H1 (cell line): ENCODE results near the gene MATN1. TPM values are rescaled to one million over a fixed set of nuclear protein-coding genes. Genes with fewer than 3 reads are reported as not detected.

Experiments used
- CTCF ChIA-PET: fragments of 300-600 bp; sonication (Branson Sonifier 250); formaldehyde crosslinking; loops from one replicate; lab custom pipeline; 2021; ENCODE audit not compliant: partially characterized antibody; lab: Charles Lee
- POLR2A ChIA-PET: fragments of 300-600 bp; sonication (Branson Sonifier 250); formaldehyde crosslinking; loops from one replicate; lab custom pipeline; 2021; ENCODE audit warnings: inconsistent platforms; ENCODE audit not compliant: partially characterized antibody; lab: Charles Lee
- DNase-seq, 2 experiments: peaks; one replicate each; pipeline versions ENCODE4 v3.0.0 to v3.0.0-alpha.2; 2010 to 2022; ENCODE audit warnings: low spot score in 2 of 2, low read depth in 1 of 2, mixed read lengths in 1 of 2
- FAIRE-seq: peaks from 2 replicates; lab custom pipeline; 2011; peaks lifted over from hg19 to GRCh38; lab: Jason Lieb, UNC
- H2AFZ ChIP-seq: 2 replicates; pipeline ENCODE4 v1.8.1; 2012; ENCODE audit warnings: low read length, inconsistent platforms
- H2AK5ac ChIP-seq: 2 replicates; pipeline ENCODE4 v1.6.1; 2013; ENCODE audit warnings: low read depth, low read length
- H2BK120ac ChIP-seq: replicated peaks from 2 replicates; pipeline ENCODE3; 2013; ENCODE audit warnings: low read depth, low read length, inconsistent platforms
- H2BK12ac ChIP-seq: 2 replicates; pipeline ENCODE4 v1.6.1; 2013; ENCODE audit warnings: low read depth, low read length
- H2BK15ac ChIP-seq: 2 replicates; pipeline ENCODE4 v1.6.1; 2013; ENCODE audit warnings: low read length
- H2BK20ac ChIP-seq: 2 replicates; pipeline ENCODE4 v1.6.1; 2013; ENCODE audit warnings: low read length
- H2BK5ac ChIP-seq: 2 replicates; pipeline ENCODE4 v1.6.1; 2013; ENCODE audit warnings: low read depth, low read length
- H3K14ac ChIP-seq: 2 replicates; pipeline ENCODE4 v1.6.1; 2013; ENCODE audit warnings: inconsistent platforms; ENCODE audit not compliant: insufficient read length
- H3K18ac ChIP-seq: 2 replicates; pipeline ENCODE4 v1.6.1; 2013; ENCODE audit warnings: low read length; ENCODE audit errors: extremely low read depth
- H3K23ac ChIP-seq: 2 replicates; pipeline ENCODE4 v1.6.1; 2013; ENCODE audit warnings: inconsistent platforms; ENCODE audit not compliant: insufficient read length
- H3K23me2 ChIP-seq: 2 replicates; pipeline ENCODE4 v1.6.1; 2013; ENCODE audit warnings: low read depth, low read length
- H3K27ac ChIP-seq: 2 replicates; pipeline ENCODE4 v1.6.1; 2011; ENCODE audit warnings: low read depth, low read length, inconsistent platforms
- H3K27me3 ChIP-seq, 4 experiments: replicated peaks in 1 of 4; 1 replicate in 1 of 4; 2 replicates in 3 of 4; pipeline versions ENCODE4 v1.6.1 to v1.8.1; 2011 to 2013; ENCODE audit warnings: low read length in 3 of 4, mild to moderate bottlenecking in 3 of 4, inconsistent platforms in 2 of 4, mixed read lengths in 2 of 4, moderate library complexity in 1 of 4; ENCODE audit not compliant: control insufficient read depth in 3 of 4, insufficient read depth in 3 of 4; ENCODE audit errors: extremely low read depth in 1 of 4
- H3K36me3 ChIP-seq, 4 experiments: 2 replicates each; pipeline versions ENCODE4 v1.6.1 to v1.8.1; 2011 to 2013; ENCODE audit warnings: mild to moderate bottlenecking in 4 of 4, low read length in 3 of 4, moderate library complexity in 2 of 4, control low read depth in 1 of 4, inconsistent platforms in 1 of 4; ENCODE audit not compliant: insufficient read depth in 4 of 4, control insufficient read depth in 2 of 4
- H3K4ac ChIP-seq: replicated peaks from 2 replicates; pipeline ENCODE3; 2013; ENCODE audit warnings: low read length, low read depth, mixed read lengths, inconsistent platforms; ENCODE audit not compliant: insufficient read length
- H3K4me1 ChIP-seq, 4 experiments: replicated peaks in 1 of 4; 1 replicate in 1 of 4; 2 replicates in 3 of 4; pipeline versions ENCODE4 v1.6.1 to v1.8.1; 2011 to 2013; ENCODE audit warnings: low read length in 3 of 4, inconsistent platforms in 2 of 4, mixed read lengths in 1 of 4; ENCODE audit not compliant: insufficient read depth in 4 of 4, control insufficient read depth in 3 of 4
- H3K4me2 ChIP-seq, 2 experiments: 2 replicates each; pipeline versions ENCODE4 v1.6.1 to v1.8.1; 2011 to 2013; ENCODE audit warnings: low read depth in 2 of 2, low read length in 2 of 2, control low read depth in 1 of 2, inconsistent platforms in 1 of 2, mild to moderate bottlenecking in 1 of 2; ENCODE audit not compliant: insufficient read depth in 1 of 2
- H3K4me3 ChIP-seq, 4 experiments: fragments of 200-600, 300-600 bp in 1 of 4; sonication (generic), shearing (Covaris generic), sonication (Bioruptor Twin) in 1 of 4; 2 replicates each; pipeline versions ENCODE4 v1.5.1 to v1.8.1; 2011 to 2016; ENCODE audit warnings: low read length in 4 of 4, low read depth in 3 of 4, control low read depth in 2 of 4, inconsistent platforms in 2 of 4, mild to moderate bottlenecking in 2 of 4, mixed read lengths in 1 of 4, moderate library complexity in 1 of 4; ENCODE audit not compliant: insufficient read depth in 2 of 4; ENCODE audit errors: extremely low read depth in 1 of 4
- H3K56ac ChIP-seq: replicated peaks from 2 replicates; pipeline ENCODE3; 2013; ENCODE audit warnings: low read depth, mild to moderate bottlenecking, mixed read lengths, low read length, inconsistent platforms; ENCODE audit not compliant: insufficient read length
- H3K79me1 ChIP-seq: 2 replicates; pipeline ENCODE4 v1.6.1; 2013; ENCODE audit warnings: low read depth, low read length, control low read depth
- H3K79me2 ChIP-seq, 2 experiments: 2 replicates each; pipeline versions ENCODE4 v1.6.1 to v1.8.1; 2012 to 2013; ENCODE audit warnings: low read length in 2 of 2, mild to moderate bottlenecking in 2 of 2, inconsistent platforms in 1 of 2; ENCODE audit not compliant: insufficient read depth in 2 of 2, control insufficient read depth in 1 of 2
- H3K9ac ChIP-seq, 4 experiments: replicated peaks in 1 of 4; 1 replicate in 1 of 4; 2 replicates in 3 of 4; pipeline versions ENCODE4 v1.6.1 to v1.8.1; 2011 to 2013; ENCODE audit warnings: low read depth in 3 of 4, low read length in 3 of 4, control low read depth in 2 of 4, mild to moderate bottlenecking in 2 of 4, moderate library complexity in 2 of 4, inconsistent platforms in 1 of 4; ENCODE audit errors: extremely low read depth in 1 of 4
- H3K9me3 ChIP-seq, 2 experiments: 2 replicates each; pipeline versions ENCODE4 v1.6.1 to v1.8.1; 2012 to 2013; ENCODE audit warnings: mild to moderate bottlenecking in 2 of 2, moderate library complexity in 2 of 2, control low read depth in 1 of 2, inconsistent platforms in 1 of 2, low read depth in 1 of 2, low read length in 1 of 2, mixed read lengths in 1 of 2; ENCODE audit not compliant: insufficient read depth in 2 of 2
- H4K20me1 ChIP-seq, 2 experiments: replicated peaks in 1 of 2; 2 replicates each; pipeline versions ENCODE3 to v1.8.1; 2011 to 2013; ENCODE audit warnings: inconsistent platforms in 2 of 2, low read length in 2 of 2, mild to moderate bottlenecking in 1 of 2; ENCODE audit not compliant: insufficient read depth in 2 of 2, control insufficient read depth in 1 of 2
- H4K5ac ChIP-seq: 2 replicates; pipeline ENCODE4 v1.6.1; 2013; ENCODE audit warnings: low read length, low read depth, mixed read lengths, inconsistent platforms; ENCODE audit not compliant: insufficient read length
- H4K8ac ChIP-seq: 2 replicates; pipeline ENCODE4 v1.8.0; 2013; ENCODE audit warnings: mild to moderate bottlenecking, moderate library complexity, low read length, inconsistent platforms; ENCODE audit not compliant: insufficient read depth; ENCODE audit errors: extremely low read depth
- H4K91ac ChIP-seq: replicated peaks from 2 replicates; pipeline ENCODE3; 2013; ENCODE audit warnings: low read length, mixed read lengths, inconsistent platforms; ENCODE audit not compliant: insufficient read length
- BRCA1 ChIP-seq: IDR thresholded peaks from 2 replicates; pipeline ENCODE4 v1.6.1; 2012; ENCODE audit warnings: low read depth, low read length, improper control_type of control experiment
- CBX5 ChIP-seq: fragments of 300-800, 300-1000 bp; sonication (generic); IDR thresholded peaks from 2 replicates; pipeline ENCODE4 v1.7.1; 2016; ENCODE audit warnings: antibody characterized with exemption, low read length, low read depth
- CREB1 ChIP-seq: IDR thresholded peaks from 2 replicates; pipeline ENCODE4 v1.6.1; 2012; ENCODE audit warnings: inconsistent platforms
- CTBP2 ChIP-seq: IDR thresholded peaks from 2 replicates; pipeline ENCODE4 v1.7.0; 2011; ENCODE audit warnings: borderline replicate concordance, mild to moderate bottlenecking, moderate library complexity, mixed read lengths, low read length; ENCODE audit not compliant: insufficient read depth, insufficient read length
- FOSL1 ChIP-seq: IDR thresholded peaks from 2 replicates; pipeline ENCODE4 v1.6.1; 2011; ENCODE audit warnings: mild to moderate bottlenecking, low read depth, low read length, moderate library complexity; ENCODE audit not compliant: insufficient read depth
- GABPA ChIP-seq: IDR thresholded peaks from 2 replicates; pipeline ENCODE4 v1.6.1; 2011; ENCODE audit warnings: mild to moderate bottlenecking, low read length, moderate library complexity, borderline replicate concordance; ENCODE audit not compliant: insufficient read depth
- JUND ChIP-seq: IDR thresholded peaks from 2 replicates; pipeline ENCODE4 v1.6.1; 2011; ENCODE audit warnings: mild to moderate bottlenecking, improper control_type of control experiment, low read length
- KDM1A ChIP-seq: fragments of 200-600, 300-600 bp; sonication (generic); IDR thresholded peaks from 2 replicates; pipeline ENCODE4 v1.7.1; 2016; ENCODE audit warnings: mild to moderate bottlenecking, low read length, borderline replicate concordance
- KDM4A ChIP-seq: IDR thresholded peaks from one replicate; pipeline ENCODE4 v1.7.1; 2012; ENCODE audit warnings: low read depth, mild to moderate bottlenecking, moderate library complexity, low read length, inconsistent platforms; ENCODE audit not compliant: severe bottlenecking
- KDM5A ChIP-seq: fragments of 200-600 bp; IDR thresholded peaks from 2 replicates; pipeline ENCODE4 v1.7.1; 2012; ENCODE audit warnings: mild to moderate bottlenecking, low read length, inconsistent platforms, mixed read lengths
- NRF1 ChIP-seq: IDR thresholded peaks from 2 replicates; pipeline ENCODE4 v1.6.1; 2011; ENCODE audit warnings: mild to moderate bottlenecking, low read depth, low read length, improper control_type of control experiment
- SP2 ChIP-seq: IDR thresholded peaks from 2 replicates; pipeline ENCODE4 v1.6.1; 2012; ENCODE audit warnings: mild to moderate bottlenecking, low read length, inconsistent platforms
- SUZ12 ChIP-seq: fragments of 200-600 bp; sonication (generic); IDR thresholded peaks from 2 replicates; pipeline ENCODE4 v1.6.1; 2012; ENCODE audit warnings: mild to moderate bottlenecking, inconsistent platforms, low read length, moderate library complexity, mixed read lengths
- TAF7 ChIP-seq: optimal IDR thresholded peaks from 2 replicates; pipeline ENCODE3; 2011; ENCODE audit warnings: low read depth, mild to moderate bottlenecking, inconsistent platforms, low read length, moderate library complexity, borderline replicate concordance
- TEAD4 ChIP-seq: IDR thresholded peaks from 2 replicates; pipeline ENCODE4 v1.6.1; 2012; ENCODE audit warnings: low read depth, low read length, inconsistent platforms, mixed read lengths
- WGBS, 2 experiments: shearing (Covaris generic) in 1 of 2; methylation state at CpG; one replicate each; pipeline versions ENCODE4 v1.1.6 to v1.1.7; 2013 to 2015; ENCODE audit warnings: low lambda C conversion rate in 2 of 2, mixed read lengths in 2 of 2, inconsistent platforms in 1 of 2, low coverage in 1 of 2, missing lambda C conversion rate in 1 of 2; ENCODE audit not compliant: insufficient replicate concordance in 2 of 2, insufficient coverage in 1 of 2, insufficient read length in 1 of 2; ENCODE audit errors: extremely low coverage in 1 of 2, missing lambda C conversion rate in 1 of 2; 5-methylcytosine and 5-hydroxymethylcytosine counted together
- polyA plus RNA-seq, 7 experiments: library from polyadenylated mRNA; depleted of rRNA in 3 of 7; stranded (reverse) in 5 of 7; unstranded in 2 of 7; fragments of >200 nt in 5 of 7; fragments of 200-250 nt in 2 of 7; gene quantifications; 1 replicate in 5 of 7; 2 replicates in 1 of 7; 4 replicates in 1 of 7; pipeline versions ENCODE4 v1.2.1 to v1.2.3, GENCODE V29; 2011 to 2013; ENCODE audit warnings: missing spikeins in 2 of 7, mixed read lengths in 2 of 7
- total RNA-seq: library from RNA; stranded (reverse); fragmentation: NEBNext Ultra II Directional; extraction: Animal tissue kit (Norgen Biotek cat#: 25700); gene quantifications from 2 replicates; pipeline ENCODE4 v1.2.1, GENCODE V29; 2021

Gene MATN1
- total and polyA plus RNA-seq, 2 of the 8 experiments (the other 6 are each of a cell fraction or from before 2014, with no cell fraction given), result 0.12 to 0.28 TPM

- H3K79me1 ChIP-seq, result no peaks in the 10 kb centered on the region
- H3K4me1 ChIP-seq, result no peaks in the 10 kb centered on the region
- H2AK5ac ChIP-seq, result no peak overlapping the region
- peaks cover 11 to 14% of the 10 kb centered on the region in 2 experiments; a peak in 3 of 4 replicates for H3K9me3 ChIP-seq
- H3K23me2 ChIP-seq, result no peaks in the 10 kb centered on the region
- H4K91ac ChIP-seq, result no peak overlapping the region
- no peak overlapping the region for H3K56ac ChIP-seq
- no peak overlapping the region for H3K18ac ChIP-seq
- no peak overlapping the region for H2AFZ ChIP-seq
- no peak overlapping the region for H3K4me3 ChIP-seq
- no peak overlapping the region for H2BK5ac ChIP-seq
- WGBS, 2 experiments, result 61% methylated on average over 3 of the region's 3 CpGs; no CpG with 5 or more reads in 1 of the 2 experiments
- H3K4me2 ChIP-seq, result no peak overlapping the region
- ChIA-PET CTCF (interaction anchor here (0.6 to 1.1 kb wide), 3 partner anchors 15 to 337 kb away, joined by 3 to 4 read pairs (median 3); no protein-coding TSS in a partner anchor), POLR2A (no interaction called here)
- no peak overlapping the region; the same call in 1 of the 2 replicates for H4K8ac ChIP-seq
- H2BK120ac ChIP-seq, result no peak overlapping the region
- H3K23ac ChIP-seq, result no peak overlapping the region
- H3K9ac ChIP-seq, result no peak overlapping the region
- no peak overlapping the region for H3K14ac ChIP-seq
- no peak overlapping the region for H3K27ac ChIP-seq
- DNase-seq, result no peak
- H3K36me3 ChIP-seq, result no peaks in the 10 kb centered on the region
- H2BK20ac ChIP-seq, result no peak overlapping the region
- H4K5ac ChIP-seq, result no peak overlapping the region
- no peaks in the 10 kb centered on the region; a peak in 1 of 7 replicates for H3K27me3 ChIP-seq
- no peak overlapping the region for H3K4ac ChIP-seq
- no peaks in the 10 kb centered on the region for H4K20me1 ChIP-seq
- no peak for FAIRE-seq
- H3K79me2 ChIP-seq, result no peaks in the 10 kb centered on the region
- H2BK15ac ChIP-seq, result no peak overlapping the region
- no peak overlapping the region for H2BK12ac ChIP-seq
- TF ChIP-seq CBX5 (no peak), FOSL1 (no peak), TEAD4 (no peak), BRCA1 (no peak), KDM1A (no peak), CREB1 (no peak), SP2 (no peak), CTBP2 (no peak), TAF7 (no peak), JUND (no peak), NRF1 (no peak), SUZ12 (no peak), KDM5A (no peak), KDM4A (no peak), GABPA (no peak)
Measured at GRCh38 chr1:30678209-30678608, 45.2 kb downstream of the MATN1 start.
